Activated T-cell treated with anti-CD3 and anti-CD28 coated beads, Interleukin-2, amount 50 U/mL, for 72 hours (primary cell): ENCODE data around the gene DUOXA1. TPM values are rescaled to one million over a fixed set of nuclear protein-coding genes. Genes with fewer than 3 reads are reported as not detected.
"Not testable (repeated sequence)": the region's sequence is repeated elsewhere in the genome, so short reads cannot be mapped to it uniquely, and the experiment has no call there.

Experiments used
- ATAC-seq, 2 donors: fragments of 150-1000 bp; cut with Tn5 transposase; replicated peaks in 1 of 2; 2 replicates each; pipeline ENCODE4 v1.10.0; 2021; ENCODE audit warnings: moderate library complexity in 2 of 2, mild to moderate bottlenecking in 1 of 2
- DNase-seq, 2 donors: peaks; one replicate each; pipeline ENCODE4 v3.0.0; 2021 to 2022; ENCODE audit warnings: mixed read lengths in 1 of 2
- H3K27ac Mint-ChIP-seq: one replicate; pipeline ENCODE4 v1.8.0; 2022; ENCODE audit warnings: mild to moderate bottlenecking, moderate library complexity, mixed read lengths
- H3K27me3 Mint-ChIP-seq: one replicate; pipeline ENCODE4 v1.8.0; 2022; ENCODE audit warnings: low read depth, mixed read lengths
- H3K36me3 Mint-ChIP-seq, 2 donors: one replicate each; pipeline ENCODE4 v1.8.0; 2022; ENCODE audit warnings: mixed read lengths in 2 of 2, mild to moderate bottlenecking in 1 of 2; ENCODE audit not compliant: insufficient read depth in 2 of 2
- H3K4me1 Mint-ChIP-seq: one replicate; pipeline ENCODE4 v1.8.0; 2022; ENCODE audit warnings: low read depth, mixed read lengths
- H3K4me3 Mint-ChIP-seq, 2 donors: one replicate each; pipeline ENCODE4 v1.8.0; 2022; ENCODE audit warnings: mild to moderate bottlenecking in 2 of 2, mixed read lengths in 2 of 2, moderate library complexity in 2 of 2
- H3K9me3 Mint-ChIP-seq, 2 donors: one replicate each; pipeline ENCODE4 v1.8.0; 2022; ENCODE audit warnings: mixed read lengths in 2 of 2
- total RNA-seq, 2 donors: library from RNA; stranded (reverse); gene quantifications; one replicate each; pipeline ENCODE4 v1.2.3, GENCODE V29; 2022

Gene DUOXA1
- total RNA-seq, 2 donors from 2014 or later = 0.46 to 0.65 TPM

DNA sequence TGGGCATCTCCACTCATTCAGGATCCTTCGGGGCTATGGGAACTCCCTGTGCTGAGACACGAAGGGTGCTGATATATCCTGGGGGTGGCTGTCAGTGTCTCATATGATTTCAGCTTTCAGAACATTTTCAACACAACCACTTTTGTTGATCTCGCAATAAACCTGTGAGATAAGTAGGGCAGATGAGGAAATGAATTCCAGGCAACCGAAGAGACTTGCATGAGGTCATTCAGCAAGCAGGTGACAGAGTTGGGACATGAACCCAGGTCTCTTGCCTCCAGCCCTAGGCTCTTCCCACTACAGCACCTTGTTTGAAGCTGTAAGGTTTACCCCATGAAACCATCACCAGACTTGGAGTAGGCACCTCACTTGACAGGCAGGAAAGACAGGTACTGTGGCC is 16.7 kb upstream of the DUOXA1 start:
- Mint-ChIP-seq H3K9me3 (no peaks in the 10 kb centered on the region), H3K4me1 (no peaks in the 10 kb centered on the region), H3K36me3 (no peaks in the 10 kb centered on the region), H3K27ac (no peak overlapping the region), H3K4me3 (no peak overlapping the region), H3K27me3 (no peaks in the 10 kb centered on the region)
- ATAC-seq (no peak), DNase-seq (no peak)

DNA sequence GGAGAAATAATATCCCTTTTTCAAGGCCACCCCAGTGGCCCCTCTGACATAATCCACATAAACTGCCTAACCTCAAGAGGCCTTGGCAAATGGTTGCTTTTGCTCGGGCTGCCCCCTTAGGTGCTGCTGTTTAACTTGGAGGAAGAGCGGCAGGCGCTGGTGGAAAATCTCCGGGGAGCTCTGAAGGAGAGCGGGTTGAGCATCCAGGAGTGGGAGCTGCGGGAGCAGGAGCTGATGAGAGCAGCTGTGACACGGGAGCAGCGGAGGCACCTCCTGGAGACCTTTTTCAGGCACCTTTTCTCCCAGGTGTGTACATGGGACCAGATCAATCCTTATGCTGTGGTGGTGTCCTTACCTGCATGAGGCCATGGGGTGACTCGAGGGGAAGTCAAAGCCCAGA is 15.1 kb upstream of the DUOXA1 start:
- H3K36me3 Mint-ChIP-seq = no peaks in the 10 kb centered on the region
- H3K4me1 Mint-ChIP-seq = no peaks in the 10 kb centered on the region
- ATAC-seq = no peak
- H3K27ac Mint-ChIP-seq = no peak overlapping the region
- H3K27me3 Mint-ChIP-seq = no peaks in the 10 kb centered on the region
- no peak for DNase-seq
- H3K4me3 Mint-ChIP-seq = no peak overlapping the region
- H3K9me3 Mint-ChIP-seq = no peaks in the 10 kb centered on the region

DNA sequence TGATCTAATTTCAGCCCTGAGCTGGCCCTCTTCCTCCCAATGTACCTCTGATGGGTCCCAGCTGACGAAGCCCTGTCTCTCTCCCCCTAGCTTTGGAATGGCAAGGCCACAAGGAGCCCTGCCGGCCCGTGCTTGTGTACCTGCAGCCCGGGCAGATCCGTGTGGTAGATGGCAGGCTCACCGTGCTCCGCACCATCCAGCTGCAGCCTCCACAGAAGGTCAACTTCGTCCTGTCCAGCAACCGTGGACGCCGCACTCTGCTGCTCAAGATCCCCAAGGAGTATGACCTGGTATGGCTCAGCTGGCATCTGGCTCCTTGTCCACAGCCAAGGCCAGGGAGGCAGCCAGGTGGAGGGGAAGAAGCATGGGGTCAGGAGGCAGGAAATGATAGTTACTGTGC is 14.3 kb upstream of the DUOXA1 start:
- H3K9me3 Mint-ChIP-seq = no peaks in the 10 kb centered on the region
- no peak for DNase-seq
- no peaks in the 10 kb centered on the region for H3K27me3 Mint-ChIP-seq
- no peak overlapping the region for H3K4me3 Mint-ChIP-seq
- no peak for ATAC-seq
- H3K4me1 Mint-ChIP-seq = no peaks in the 10 kb centered on the region
- H3K27ac Mint-ChIP-seq = no peak overlapping the region
- no peaks in the 10 kb centered on the region for H3K36me3 Mint-ChIP-seq

DNA sequence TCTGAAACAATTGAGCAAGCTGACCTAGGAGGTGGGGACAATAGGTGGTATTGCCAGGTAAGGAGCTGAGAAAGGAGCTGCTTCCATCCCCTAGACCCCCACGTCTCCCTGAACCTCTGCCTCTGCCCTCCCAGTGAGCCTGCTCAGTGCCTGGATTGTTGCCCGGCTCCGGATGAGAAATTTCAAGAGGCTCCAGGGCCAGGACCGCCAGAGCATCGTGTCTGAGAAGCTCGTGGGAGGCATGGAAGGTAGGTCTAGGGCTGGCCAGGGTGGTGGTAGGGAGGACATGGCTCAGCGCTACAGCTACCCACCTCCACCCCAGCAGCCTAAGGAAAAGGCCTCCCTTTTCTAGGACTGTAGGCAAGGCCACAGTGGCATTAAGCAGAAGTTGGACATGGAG is 13.4 kb upstream of the DUOXA1 start:
- DNase-seq (no peak), ATAC-seq (no peak)
- Mint-ChIP-seq H3K27ac (no peak overlapping the region), H3K27me3 (no peaks in the 10 kb centered on the region), H3K9me3 (no peaks in the 10 kb centered on the region), H3K36me3 (no peaks in the 10 kb centered on the region), H3K4me1 (no peaks in the 10 kb centered on the region), H3K4me3 (no peak overlapping the region)

DNA sequence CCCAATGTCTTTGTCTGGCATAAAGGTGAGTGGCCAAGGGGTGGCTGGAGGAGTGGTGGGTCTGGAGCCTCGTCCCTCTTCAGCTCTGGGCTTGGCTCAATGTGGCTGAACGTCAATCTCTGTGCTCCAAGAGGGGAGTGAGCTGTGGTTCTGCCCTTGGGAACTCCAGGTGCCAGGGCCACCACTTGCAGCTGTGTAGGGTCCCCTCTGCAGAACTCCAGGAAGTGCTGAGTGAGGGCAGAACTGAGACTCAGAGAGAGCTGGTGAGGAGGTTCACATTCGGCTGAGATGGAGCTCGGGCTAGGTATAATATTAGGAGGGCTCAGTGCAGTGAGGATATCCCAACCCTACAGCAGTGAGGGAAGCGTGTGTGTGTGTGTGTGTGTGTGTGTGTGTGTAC is 11.7 kb upstream of the DUOXA1 start:
- H3K9me3 Mint-ChIP-seq = no peaks in the 10 kb centered on the region
- peaks cover 6% of the 10 kb centered on the region for H3K27me3 Mint-ChIP-seq
- DNase-seq (no peak), ATAC-seq (no peak)
- H3K27ac Mint-ChIP-seq = no peak overlapping the region
- no peaks in the 10 kb centered on the region for H3K36me3 Mint-ChIP-seq
- H3K4me1 Mint-ChIP-seq = peaks cover 4% of the 10 kb centered on the region
- no peak overlapping the region for H3K4me3 Mint-ChIP-seq

DNA sequence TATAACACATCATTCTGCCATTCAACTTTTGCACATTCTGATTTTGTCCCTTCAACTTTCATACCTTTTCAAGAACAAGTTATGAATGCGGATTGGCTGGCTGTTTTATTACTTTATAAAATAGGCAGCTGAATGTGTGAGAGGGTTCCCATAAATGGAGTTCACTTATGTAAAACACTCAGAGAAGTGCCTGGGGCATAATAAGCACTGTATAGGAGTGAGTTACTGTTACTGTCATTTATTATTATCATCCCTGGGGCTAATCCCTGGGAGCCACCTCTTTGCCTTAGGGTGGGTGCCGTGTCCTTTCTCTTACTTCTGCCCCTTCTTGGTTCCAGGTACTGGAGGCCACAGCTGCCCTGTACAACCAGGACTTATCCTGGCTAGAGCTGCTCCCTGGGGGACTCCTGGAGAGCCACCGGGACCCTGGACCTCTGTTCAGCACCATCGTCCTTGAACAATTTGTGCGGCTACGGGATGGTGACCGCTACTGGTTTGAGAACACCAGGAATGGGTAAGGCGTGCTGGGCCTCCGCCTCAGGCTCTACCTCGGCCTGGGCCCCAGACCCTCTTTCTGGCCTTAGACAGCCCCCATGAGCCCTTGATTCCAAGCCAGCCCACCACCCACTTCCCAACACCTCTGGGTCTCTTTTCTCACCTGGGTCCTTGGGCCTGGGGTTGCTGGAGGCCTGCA is 11.0 kb upstream of the DUOXA1 start:
- no peaks in the 10 kb centered on the region for H3K36me3 Mint-ChIP-seq
- no peaks in the 10 kb centered on the region for H3K9me3 Mint-ChIP-seq
- ATAC-seq (no peak), DNase-seq (no peak)
- no peak overlapping the region for H3K4me3 Mint-ChIP-seq
- peaks cover 7% of the 10 kb centered on the region for H3K4me1 Mint-ChIP-seq
- H3K27ac Mint-ChIP-seq = no peak overlapping the region
- H3K27me3 Mint-ChIP-seq = peaks cover 10% of the 10 kb centered on the region

DNA sequence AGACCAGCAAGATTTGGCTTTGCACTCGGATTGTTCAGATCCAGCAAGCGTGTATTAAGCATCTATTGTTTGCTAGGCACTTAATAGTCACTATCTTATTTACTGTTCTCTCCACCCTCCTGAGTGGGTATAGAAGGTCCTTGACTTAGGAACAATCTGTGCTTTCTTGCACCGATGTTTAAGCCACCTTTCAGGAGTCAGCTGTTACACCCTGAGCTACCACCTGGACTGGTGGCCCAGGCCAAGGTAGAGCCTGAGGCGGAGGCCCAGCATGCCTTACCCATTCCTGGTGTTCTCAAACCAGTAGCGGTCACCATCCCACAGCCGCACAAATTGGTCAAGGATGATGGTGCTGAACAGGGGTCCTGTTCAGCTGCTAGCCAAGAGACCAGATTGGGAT is 10.1 kb upstream of the DUOXA1 start:
- no peaks in the 10 kb centered on the region for H3K9me3 Mint-ChIP-seq
- no peak for ATAC-seq
- H3K27ac Mint-ChIP-seq = no peak overlapping the region
- no peak for DNase-seq
- H3K27me3 Mint-ChIP-seq = peaks cover 12% of the 10 kb centered on the region
- H3K36me3 Mint-ChIP-seq = no peaks in the 10 kb centered on the region
- H3K4me1 Mint-ChIP-seq = peaks cover 8% of the 10 kb centered on the region
- H3K4me3 Mint-ChIP-seq = no peak overlapping the region

DNA sequence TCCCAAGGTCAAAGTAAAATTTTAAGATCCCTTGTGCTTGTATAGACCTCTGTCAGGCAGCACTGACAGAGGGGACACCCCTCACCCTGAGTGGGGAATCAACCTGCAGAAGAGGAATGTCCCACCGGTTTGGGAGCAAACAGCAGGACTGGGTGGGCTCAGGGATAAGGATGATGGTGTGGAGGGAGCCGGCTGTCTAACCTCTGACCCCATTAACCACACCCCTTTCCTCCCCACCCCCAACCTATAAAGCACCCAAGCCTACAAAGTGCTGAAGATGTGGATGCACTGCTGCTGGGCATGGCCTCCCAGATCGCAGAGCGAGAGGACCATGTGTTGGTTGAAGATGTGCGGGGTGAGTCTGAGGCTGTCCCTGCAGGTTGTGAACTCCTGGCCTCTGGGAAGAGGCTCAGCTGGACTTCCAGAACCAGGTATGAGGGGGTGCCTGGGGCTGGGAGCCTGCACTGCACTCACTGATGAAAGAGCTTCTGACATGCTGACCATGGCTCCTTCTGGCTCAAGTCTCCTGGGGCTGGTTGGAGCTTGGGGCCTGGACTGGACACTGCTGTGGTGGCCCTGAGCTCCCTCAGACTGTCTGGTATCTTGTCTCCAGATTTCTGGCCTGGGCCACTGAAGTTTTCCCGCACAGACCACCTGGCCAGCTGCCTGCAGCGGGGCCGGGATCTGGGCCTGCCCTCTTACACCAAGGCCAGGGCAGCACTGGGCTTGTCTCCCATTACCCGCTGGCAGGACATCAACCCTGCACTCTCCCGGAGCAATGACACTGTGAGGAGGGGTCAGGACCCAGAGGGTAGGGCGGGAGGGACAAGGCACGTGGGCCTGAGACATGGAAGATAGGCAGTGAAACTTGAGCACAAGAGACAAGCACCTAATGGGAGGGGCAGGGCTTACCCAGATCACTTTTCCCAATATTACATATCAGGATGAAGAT is 9.4 kb upstream of the DUOXA1 start:
- no peak overlapping the region for H3K27ac Mint-ChIP-seq
- H3K27me3 Mint-ChIP-seq = peaks cover 19% of the 10 kb centered on the region
- no peaks in the 10 kb centered on the region for H3K9me3 Mint-ChIP-seq
- no peak overlapping the region for H3K4me3 Mint-ChIP-seq
- peaks cover 14% of the 10 kb centered on the region for H3K4me1 Mint-ChIP-seq
- DNase-seq (no peak), ATAC-seq (no peak)
- H3K36me3 Mint-ChIP-seq = no peaks in the 10 kb centered on the region

DNA sequence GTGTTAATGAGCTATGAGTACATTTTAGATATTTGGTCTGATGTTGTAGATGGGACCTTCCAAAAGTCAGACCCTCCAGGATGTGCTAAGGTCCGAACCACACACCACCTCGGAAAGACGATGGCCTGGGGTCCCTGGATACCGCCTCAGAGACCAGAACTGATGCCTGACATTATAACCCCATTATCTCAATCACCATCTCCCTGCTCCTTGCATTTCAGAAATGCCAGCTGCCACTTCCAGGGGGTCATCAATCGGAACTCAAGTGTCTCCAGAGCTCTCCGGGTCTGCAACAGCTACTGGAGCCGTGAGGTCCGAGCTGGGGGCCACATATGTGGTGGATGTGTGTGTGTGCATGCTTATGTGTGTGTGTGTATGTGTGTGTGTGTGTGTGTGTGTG is 8.0 kb upstream of the DUOXA1 start:
- no peaks in the 10 kb centered on the region for H3K9me3 Mint-ChIP-seq
- H3K4me1 Mint-ChIP-seq = peaks cover 14% of the 10 kb centered on the region
- no peak overlapping the region for H3K4me3 Mint-ChIP-seq
- H3K27ac Mint-ChIP-seq = no peak overlapping the region
- ATAC-seq (no peak), DNase-seq (no peak)
- peaks cover 33% of the 10 kb centered on the region for H3K27me3 Mint-ChIP-seq
- H3K36me3 Mint-ChIP-seq = no peaks in the 10 kb centered on the region

DNA sequence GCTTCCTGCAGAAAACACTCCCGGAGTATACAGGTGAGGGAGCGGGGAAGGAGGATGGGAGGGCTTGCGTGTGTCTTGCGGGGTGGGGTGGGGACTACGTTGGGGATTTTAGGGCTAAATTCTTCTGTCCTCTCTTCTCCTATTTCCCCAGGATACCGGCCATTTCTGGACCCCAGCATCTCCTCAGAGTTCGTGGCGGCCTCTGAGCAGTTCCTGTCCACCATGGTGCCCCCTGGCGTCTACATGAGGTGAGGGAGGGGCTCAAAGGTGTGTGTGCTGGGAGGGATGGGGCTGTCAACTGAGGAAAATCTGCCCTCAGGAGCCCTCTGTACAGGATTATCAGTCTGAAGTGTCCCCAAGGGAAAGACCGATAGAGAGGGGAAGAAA is 6.7 kb upstream of the DUOXA1 start:
- no peak for ATAC-seq
- Mint-ChIP-seq H3K36me3 (no peaks in the 10 kb centered on the region), H3K4me3 (peak overlapping the region; percentile 63 to 69), H3K9me3 (no peaks in the 10 kb centered on the region), H3K4me1 (peaks cover 14% of the 10 kb centered on the region), H3K27ac (no peak overlapping the region), H3K27me3 (peaks cover 46% of the 10 kb centered on the region)
- DNase-seq = peak in 1 of 2 donors; percentile 48

DNA sequence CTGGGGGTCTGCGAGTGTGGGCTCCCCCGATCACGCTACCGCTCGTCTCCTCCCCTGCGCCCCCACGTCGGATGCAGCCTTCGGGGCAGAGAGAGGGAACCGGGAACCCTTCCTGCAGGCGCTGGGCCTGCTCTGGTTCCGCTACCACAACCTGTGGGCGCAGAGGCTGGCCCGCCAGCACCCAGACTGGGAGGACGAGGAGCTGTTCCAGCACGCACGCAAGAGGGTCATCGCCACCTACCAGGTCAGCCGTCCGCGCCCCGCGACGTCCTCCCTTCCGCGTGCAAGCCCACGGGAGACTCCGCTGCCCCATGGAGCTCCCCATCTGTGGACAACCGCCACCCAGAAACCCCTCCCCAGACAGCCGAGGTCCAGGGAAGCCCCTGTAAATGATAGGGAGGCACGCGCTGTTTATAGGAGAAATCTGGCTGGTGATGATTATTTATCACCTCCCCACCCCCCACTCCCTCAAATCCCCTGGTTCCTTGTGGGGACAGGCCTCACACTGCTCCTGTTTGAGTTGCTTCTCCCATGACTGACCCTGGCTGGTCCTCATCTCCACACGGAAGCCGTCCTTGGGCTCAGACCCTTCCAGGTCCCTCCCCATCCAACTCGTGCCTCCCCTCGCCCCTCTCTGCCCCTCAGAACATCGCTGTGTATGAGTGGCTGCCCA is 6.2 kb upstream of the DUOXA1 start:
- H3K9me3 Mint-ChIP-seq, DNase-seq, H3K27ac Mint-ChIP-seq, H3K36me3 Mint-ChIP-seq: not testable (repeated sequence)
- ATAC-seq = peak in 1 of 2 donors; percentile 21
- H3K27me3 Mint-ChIP-seq = peaks cover 49% of the 10 kb centered on the region
- peak overlapping the region; percentile 63 to 69 for H3K4me3 Mint-ChIP-seq
- H3K4me1 Mint-ChIP-seq = peaks cover 14% of the 10 kb centered on the region

DNA sequence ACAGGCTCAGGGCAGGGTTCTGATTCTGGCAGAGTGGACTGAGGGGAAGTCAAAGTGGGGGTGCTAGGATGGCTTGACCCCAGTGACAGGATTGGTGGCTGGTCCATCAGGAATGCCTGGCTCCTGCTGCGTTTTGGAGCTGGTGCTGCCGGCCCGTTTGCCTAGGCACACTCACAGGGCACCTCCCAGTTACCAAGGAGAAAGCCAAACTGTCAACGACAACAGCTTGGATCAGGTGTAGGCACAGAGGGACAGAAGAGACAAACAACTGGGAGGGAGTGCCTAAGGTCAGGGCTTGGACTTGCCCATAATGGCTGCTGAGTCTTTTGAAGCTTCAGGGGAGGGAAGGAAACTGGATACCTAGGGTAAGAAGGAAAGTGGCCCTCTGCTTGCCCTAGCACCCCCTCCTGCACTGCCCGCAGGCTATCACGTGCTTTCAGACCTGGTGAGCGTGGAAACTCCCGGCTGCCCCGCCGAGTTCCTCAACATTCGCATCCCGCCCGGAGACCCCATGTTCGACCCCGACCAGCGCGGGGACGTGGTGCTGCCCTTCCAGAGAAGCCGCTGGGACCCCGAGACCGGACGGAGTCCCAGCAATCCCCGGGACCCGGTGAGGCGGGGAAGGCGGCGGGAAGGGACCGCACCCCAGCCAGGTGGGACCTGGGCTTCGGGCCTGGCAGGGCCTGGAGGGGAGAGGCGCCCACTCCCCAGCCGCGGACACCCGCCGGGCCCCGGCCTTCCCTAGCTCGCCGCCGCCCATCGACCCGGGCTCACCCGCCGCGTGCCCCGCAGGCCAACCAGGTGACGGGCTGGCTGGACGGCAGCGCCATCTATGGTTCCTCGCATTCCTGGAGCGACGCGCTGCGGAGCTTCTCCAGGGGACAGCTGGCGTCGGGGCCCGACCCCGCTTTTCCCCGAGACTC is 5.3 kb upstream of the DUOXA1 start:
- peak; percentile 52 to 63 for ATAC-seq
- Mint-ChIP-seq H3K36me3 (peaks cover 0 to 1% of the 10 kb centered on the region in 2 donors), H3K4me1 (peaks cover 14% of the 10 kb centered on the region), H3K9me3 (no peaks in the 10 kb centered on the region), H3K27ac (no peak overlapping the region), H3K27me3 (peaks cover 56% of the 10 kb centered on the region), H3K4me3 (peak overlapping the region; percentile 38 to 77)
- peak; percentile 30 to 41 for DNase-seq
